Measurements from ENCODE around the gene SCRG1.

The SCRG1 gene

DNA sequence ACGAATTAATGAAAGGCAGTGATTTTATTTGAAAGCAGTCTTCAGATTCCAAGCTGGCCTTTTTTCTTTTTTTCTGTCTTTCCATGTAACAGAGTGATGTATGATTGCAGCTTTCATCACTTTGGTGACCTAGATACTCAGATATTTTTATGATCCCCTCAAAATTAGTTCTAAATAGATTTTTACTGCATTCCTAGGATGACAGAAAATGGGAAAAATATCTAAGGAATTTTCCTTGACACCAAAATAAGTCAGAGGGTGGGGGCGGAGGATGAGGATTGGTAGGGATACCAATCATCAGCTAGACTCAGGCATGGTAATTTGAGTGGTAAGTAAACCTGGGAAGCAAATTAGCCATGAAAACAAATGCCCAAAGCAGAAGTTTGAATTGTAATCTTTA, 52.8 kb downstream of the SCRG1 start:
- Mint-ChIP-seq H3K36me3 (ENCODE audit: low read depth) (no peaks in the 10 kb centered on the region), H3K27ac (no peak overlapping the region), H3K9me3 (no peaks in the 10 kb centered on the region), H3K4me1 (no peaks in the 10 kb centered on the region), H3K27me3 (ENCODE audit: low read depth) (no peaks in the 10 kb centered on the region), H3K4me3 (no peak overlapping the region)
- TF ChIP-seq, protein P1, sequence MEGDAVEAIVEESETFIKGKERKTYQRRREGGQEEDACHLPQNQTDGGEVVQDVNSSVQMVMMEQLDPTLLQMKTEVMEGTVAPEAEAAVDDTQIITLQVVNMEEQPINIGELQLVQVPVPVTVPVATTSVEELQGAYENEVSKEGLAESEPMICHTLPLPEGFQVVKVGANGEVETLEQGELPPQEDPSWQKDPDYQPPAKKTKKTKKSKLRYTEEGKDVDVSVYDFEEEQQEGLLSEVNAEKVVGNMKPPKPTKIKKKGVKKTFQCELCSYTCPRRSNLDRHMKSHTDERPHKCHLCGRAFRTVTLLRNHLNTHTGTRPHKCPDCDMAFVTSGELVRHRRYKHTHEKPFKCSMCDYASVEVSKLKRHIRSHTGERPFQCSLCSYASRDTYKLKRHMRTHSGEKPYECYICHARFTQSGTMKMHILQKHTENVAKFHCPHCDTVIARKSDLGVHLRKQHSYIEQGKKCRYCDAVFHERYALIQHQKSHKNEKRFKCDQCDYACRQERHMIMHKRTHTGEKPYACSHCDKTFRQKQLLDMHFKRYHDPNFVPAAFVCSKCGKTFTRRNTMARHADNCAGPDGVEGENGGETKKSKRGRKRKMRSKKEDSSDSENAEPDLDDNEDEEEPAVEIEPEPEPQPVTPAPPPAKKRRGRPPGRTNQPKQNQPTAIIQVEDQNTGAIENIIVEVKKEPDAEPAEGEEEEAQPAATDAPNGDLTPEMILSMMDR (IDR thresholded peaks at IDR 0.05; ENCODE audit: unreplicated experiment in 3 of 3) = no peak

DNA sequence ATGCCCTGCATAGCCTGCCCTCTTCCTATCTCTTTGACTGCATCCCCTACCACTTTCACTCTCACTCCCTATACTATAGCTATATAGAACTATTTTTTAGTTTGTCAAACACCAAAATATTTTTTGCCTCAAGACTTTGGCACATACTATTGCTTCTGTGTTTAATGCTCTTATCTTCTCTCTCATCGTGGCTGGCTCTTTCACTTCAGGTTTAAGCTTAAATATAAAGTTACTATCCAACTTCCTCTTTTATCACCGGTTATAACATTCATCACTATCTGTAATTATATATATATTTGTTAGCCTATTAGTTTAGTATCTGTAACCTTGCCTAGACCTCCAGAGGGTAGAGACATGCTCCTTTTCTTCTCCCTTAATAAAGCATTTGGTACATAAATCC, 53.3 kb downstream of the SCRG1 start:
- Mint-ChIP-seq H3K9me3 (no peaks in the 10 kb centered on the region), H3K27me3 (ENCODE audit: low read depth) (no peaks in the 10 kb centered on the region), H3K36me3 (ENCODE audit: low read depth) (no peaks in the 10 kb centered on the region), H3K4me3 (no peak overlapping the region), H3K4me1 (no peaks in the 10 kb centered on the region), H3K27ac (no peak overlapping the region)
- TF ChIP-seq, protein P1 (IDR thresholded peaks at IDR 0.05; ENCODE audit: unreplicated experiment in 3 of 3) = no peak

DNA sequence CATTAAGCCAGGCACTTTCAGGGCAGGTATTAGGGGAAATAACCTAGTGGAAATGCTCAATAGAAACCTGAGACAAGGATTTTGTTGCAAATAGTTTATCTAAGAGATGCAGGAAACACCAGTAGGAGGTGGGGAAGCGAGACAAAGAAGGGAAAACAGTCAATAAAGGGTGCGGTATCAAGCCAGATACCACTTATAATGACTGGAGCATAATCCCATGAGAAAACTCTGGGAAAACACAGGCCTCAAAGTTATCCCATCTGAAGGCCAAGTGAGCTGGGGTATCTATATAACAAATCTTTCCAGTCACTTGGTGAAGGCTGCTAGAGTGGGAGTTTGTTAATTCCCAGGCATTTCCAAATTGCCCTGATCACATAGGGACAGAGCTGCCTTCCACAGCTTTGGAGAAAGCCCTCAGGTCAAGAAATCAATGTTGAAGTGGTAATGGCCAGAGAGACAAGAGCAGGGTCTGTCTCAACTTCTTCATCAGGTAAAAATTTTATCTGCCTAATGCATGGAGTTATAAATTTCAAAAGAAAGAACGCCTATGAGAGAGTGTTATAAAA, 55.0 kb downstream of the SCRG1 start:
- no peaks in the 10 kb centered on the region for H3K36me3 Mint-ChIP-seq (ENCODE audit: low read depth)
- no peak overlapping the region for H3K27ac Mint-ChIP-seq
- TF ChIP-seq, protein P1 (IDR thresholded peaks at IDR 0.05; ENCODE audit: unreplicated experiment in 3 of 3) = no peak
- no peaks in the 10 kb centered on the region for H3K27me3 Mint-ChIP-seq (ENCODE audit: low read depth)
- no peaks in the 10 kb centered on the region for H3K9me3 Mint-ChIP-seq
- H3K4me1 Mint-ChIP-seq = no peaks in the 10 kb centered on the region
- H3K4me3 Mint-ChIP-seq = no peak overlapping the region

DNA sequence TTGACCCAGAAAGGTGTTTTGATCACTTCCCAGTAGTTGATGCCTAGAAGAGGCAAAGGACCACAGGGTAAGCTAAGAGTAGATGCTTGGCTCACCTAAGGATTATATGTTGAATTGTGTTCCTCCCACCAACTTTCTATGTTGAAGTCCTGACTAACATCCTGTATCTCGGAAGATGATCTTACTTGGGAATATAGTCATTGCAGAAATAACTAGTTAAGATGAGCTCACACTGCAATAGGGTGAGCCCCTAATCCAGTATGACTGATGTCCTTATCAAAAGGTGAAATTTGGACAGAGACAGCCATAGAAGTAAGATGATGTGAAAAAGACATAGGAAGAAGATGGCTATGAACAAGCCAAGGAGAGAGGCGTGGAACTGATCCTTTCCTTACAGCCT, 61.5 kb downstream of the SCRG1 start:
- Mint-ChIP-seq H3K27ac (no peak overlapping the region), H3K4me1 (peaks cover 16% of the 10 kb centered on the region), H3K36me3 (ENCODE audit: low read depth) (peaks cover 10% of the 10 kb centered on the region), H3K9me3 (no peaks in the 10 kb centered on the region), H3K27me3 (ENCODE audit: low read depth) (no peaks in the 10 kb centered on the region), H3K4me3 (peak overlapping the region in 1 of 3 experiments; percentile 2)
- TF ChIP-seq, protein P1 (IDR thresholded peaks at IDR 0.05; ENCODE audit: unreplicated experiment in 3 of 3) = no peak

DNA sequence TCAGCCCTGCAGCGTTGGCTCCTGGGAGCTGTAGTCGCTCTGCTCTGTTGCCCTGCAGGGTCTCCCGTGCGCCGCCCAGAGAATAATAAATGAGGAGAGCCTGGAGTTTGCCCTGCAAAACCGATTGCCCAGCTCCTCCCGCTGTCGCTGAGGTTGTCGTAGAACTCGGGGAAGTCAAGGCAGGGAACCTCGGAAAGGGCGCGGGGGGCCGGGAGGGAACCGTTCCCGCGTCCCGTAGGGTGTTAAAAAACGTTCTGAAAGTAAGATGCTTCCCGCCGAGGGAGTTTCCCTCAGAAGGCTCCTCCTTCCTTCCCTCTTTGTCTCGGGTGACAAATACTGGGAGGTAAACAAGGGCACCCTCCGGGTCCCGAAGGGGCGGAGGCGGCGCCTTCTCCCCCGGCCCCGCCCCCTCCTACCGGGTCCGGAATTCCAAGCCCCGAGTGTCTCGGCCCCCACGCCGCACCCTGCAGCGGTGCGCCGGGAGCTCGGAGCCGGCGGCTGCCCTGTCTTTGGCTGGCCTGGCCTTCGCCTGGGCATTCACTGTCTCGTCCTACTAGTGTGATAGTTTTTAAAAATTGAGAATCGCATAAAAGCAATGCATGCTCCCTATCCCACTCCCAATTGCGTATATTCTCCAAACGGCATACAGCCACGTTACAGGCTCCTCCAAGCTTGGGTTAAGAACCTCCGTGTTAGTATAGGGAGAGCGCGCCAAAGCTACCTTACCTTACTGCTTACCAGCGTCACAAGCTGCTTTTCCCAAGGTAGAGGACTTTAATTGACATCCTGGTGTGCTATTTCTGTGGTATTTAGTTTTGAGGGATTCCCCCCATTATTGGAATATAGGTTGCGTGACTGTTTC, 63.8 kb downstream of the SCRG1 start:
- Mint-ChIP-seq H3K9me3 (no peaks in the 10 kb centered on the region), H3K4me3 (peak overlapping the region; percentile 94 to 98 (median 96)), H3K36me3 (ENCODE audit: low read depth) (peaks cover 24% of the 10 kb centered on the region), H3K27ac (peak overlapping the region; percentile 97 to 99 (median 98)), H3K4me1 (peaks cover 26% of the 10 kb centered on the region), H3K27me3 (ENCODE audit: low read depth) (no peaks in the 10 kb centered on the region)
- TF ChIP-seq, protein P1 (IDR thresholded peaks at IDR 0.05; ENCODE audit: unreplicated experiment in 3 of 3) = no peak

Data from nephron (organoid).